Fibroblast of lung (primary cell): ENCODE measurements around the gene AATK.

ENCODE experiments used
- EZH2 ChIP-seq: IDR thresholded peaks from 2 replicates; pipeline ENCODE4 v1.5.1; 2012; ENCODE audit warnings: low read length, control low read depth, mild to moderate bottlenecking; ENCODE audit errors: missing control alignments
- TF ChIP-seq, protein P1 (sequence below), 2 donors: IDR thresholded peaks in 1 of 2; conservative IDR thresholded peaks in 1 of 2; 1 replicate in 1 of 2; 2 replicates in 1 of 2; pipeline ENCODE4 v1.5.1; 2011 to 2012; ENCODE audit warnings: low read length in 2 of 2, control low read depth in 1 of 2, inconsistent platforms in 1 of 2, low read depth in 1 of 2, mild to moderate bottlenecking in 1 of 2

DNA sequence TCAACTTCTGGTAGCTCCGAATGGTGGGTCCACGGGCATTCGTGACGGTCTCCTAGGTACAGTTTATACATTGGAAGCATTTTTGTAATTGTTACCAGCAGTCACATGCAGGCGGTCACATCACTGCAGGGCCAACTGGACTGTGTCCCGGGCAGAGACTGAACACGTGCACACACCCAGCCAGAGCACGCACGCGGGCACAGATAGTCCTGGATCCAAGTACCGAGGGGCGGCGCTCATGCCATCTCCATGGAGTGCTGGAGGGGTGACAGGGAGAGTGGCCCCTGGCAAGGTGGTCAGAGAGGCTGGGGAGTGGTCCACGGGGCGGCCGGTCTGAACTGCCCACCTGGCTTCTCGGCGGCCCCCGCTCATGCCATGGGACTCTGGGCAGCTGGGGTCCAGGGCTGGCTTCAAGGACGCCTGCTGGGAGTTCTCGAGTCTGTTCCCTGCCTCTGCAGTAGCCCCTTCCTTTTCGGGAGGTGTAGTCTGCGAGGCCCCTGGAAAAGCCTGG, 96.8 kb downstream of the AATK start:
- TF ChIP-seq, protein P1, sequence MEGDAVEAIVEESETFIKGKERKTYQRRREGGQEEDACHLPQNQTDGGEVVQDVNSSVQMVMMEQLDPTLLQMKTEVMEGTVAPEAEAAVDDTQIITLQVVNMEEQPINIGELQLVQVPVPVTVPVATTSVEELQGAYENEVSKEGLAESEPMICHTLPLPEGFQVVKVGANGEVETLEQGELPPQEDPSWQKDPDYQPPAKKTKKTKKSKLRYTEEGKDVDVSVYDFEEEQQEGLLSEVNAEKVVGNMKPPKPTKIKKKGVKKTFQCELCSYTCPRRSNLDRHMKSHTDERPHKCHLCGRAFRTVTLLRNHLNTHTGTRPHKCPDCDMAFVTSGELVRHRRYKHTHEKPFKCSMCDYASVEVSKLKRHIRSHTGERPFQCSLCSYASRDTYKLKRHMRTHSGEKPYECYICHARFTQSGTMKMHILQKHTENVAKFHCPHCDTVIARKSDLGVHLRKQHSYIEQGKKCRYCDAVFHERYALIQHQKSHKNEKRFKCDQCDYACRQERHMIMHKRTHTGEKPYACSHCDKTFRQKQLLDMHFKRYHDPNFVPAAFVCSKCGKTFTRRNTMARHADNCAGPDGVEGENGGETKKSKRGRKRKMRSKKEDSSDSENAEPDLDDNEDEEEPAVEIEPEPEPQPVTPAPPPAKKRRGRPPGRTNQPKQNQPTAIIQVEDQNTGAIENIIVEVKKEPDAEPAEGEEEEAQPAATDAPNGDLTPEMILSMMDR (conservative IDR thresholded peaks at IDR 0.05 in 1 of 2, IDR thresholded peaks at IDR 0.05 in 1 of 2; ENCODE audit: low read depth in 1 of 2, low read length in 2 of 2) = no peak
- no peak for TF ChIP-seq EZH2
